A673 (cell line): ENCODE results near the gene RPS6KA3. TPM values are rescaled to one million over a fixed set of nuclear protein-coding genes. Genes with fewer than 3 reads are reported as not detected.

Source experiments
- BruUV-seq: library from RNA; stranded (reverse); fragments of 400-500 nt; replicated peaks from 2 replicates; lab custom pipeline; 2021; lab: Mats Ljungman, UMichigan
- CTCF ChIA-PET: fragments of 300-600 bp; sonication (Branson Sonifier 250); formaldehyde crosslinking; loops from one replicate; lab custom pipeline; 2022; ENCODE audit warnings: antibody characterized with exemption; lab: Charles Lee
- POLR2A ChIA-PET: fragments of 300-600 bp; sonication (Branson Sonifier 250); formaldehyde crosslinking; loops from one replicate; lab custom pipeline; 2022; ENCODE audit warnings: antibody characterized with exemption; ENCODE audit not compliant: low non-redundant PET; lab: Charles Lee
- DNase-seq: peaks from one replicate; pipeline ENCODE4 v3.0.0-alpha.2; 2015; ENCODE audit warnings: low spot score
- H3K27ac ChIP-seq: fragments of 200-600 bp; sonication (generic); 2 replicates; pipeline ENCODE4 v1.5.1; 2016; ENCODE audit warnings: mixed run types, low read depth, mild to moderate bottlenecking, mixed read lengths, antibody characterized with exemption, low read length; ENCODE audit not compliant: poor library complexity, severe bottlenecking
- H3K27me3 ChIP-seq: fragments of 200-600 bp; sonication (generic); replicated peaks from 2 replicates; pipeline ENCODE4 v1.6.1; 2017; ENCODE audit warnings: mixed run types, low read depth, mild to moderate bottlenecking, mixed read lengths, antibody characterized with exemption, low read length; ENCODE audit not compliant: insufficient read depth, poor library complexity
- H3K36me3 ChIP-seq: fragments of 200-600 bp; sonication (generic); 2 replicates; pipeline ENCODE4 v1.6.1; 2016; ENCODE audit warnings: mixed run types, mild to moderate bottlenecking, mixed read lengths, antibody characterized with exemption, low read length; ENCODE audit not compliant: insufficient read depth, poor library complexity, severe bottlenecking
- H3K4me1 ChIP-seq: fragments of 200-600 bp; sonication (generic); 2 replicates; pipeline ENCODE4 v1.6.1; 2017; ENCODE audit warnings: mixed run types, mild to moderate bottlenecking, mixed read lengths, antibody characterized with exemption, low read length; ENCODE audit not compliant: insufficient read depth, poor library complexity, severe bottlenecking
- H3K4me3 ChIP-seq: fragments of 200-600 bp; sonication (generic); 2 replicates; pipeline ENCODE4 v1.5.1; 2016; ENCODE audit warnings: low read depth, mixed run types, mild to moderate bottlenecking, mixed read lengths, low read length; ENCODE audit not compliant: poor library complexity, severe bottlenecking
- H3K9me3 ChIP-seq: fragments of 200-600 bp; sonication (generic); 2 replicates; pipeline ENCODE4 v1.6.1; 2016; ENCODE audit warnings: mixed run types, low read depth, mild to moderate bottlenecking, mixed read lengths, antibody characterized with exemption, low read length; ENCODE audit not compliant: poor library complexity, severe bottlenecking
- EZH2 ChIP-seq: fragments of 200-600 bp; sonication (generic); IDR thresholded peaks from 2 replicates; pipeline ENCODE4 v1.6.1; 2017; ENCODE audit warnings: borderline replicate concordance, low read depth, mild to moderate bottlenecking, mixed read lengths, antibody characterized with exemption, low read length; ENCODE audit not compliant: poor library complexity, severe bottlenecking
- intact Hi-C: fragments of 100-400 bp; cut with micrococcal nuclease; formaldehyde crosslinking; loops from one replicate; pipeline ENCODE4 v1.10.0; 2022; ENCODE audit not compliant: unreplicated experiment
- total RNA-seq: library from RNA; stranded (reverse); gene quantifications from 2 replicates; pipeline ENCODE4 v1.2.3, GENCODE V29; 2021
- TF ChIP-seq, protein P1 (sequence below): fragments of 300-800, 200-600 bp; sonication (generic); conservative IDR thresholded peaks from 2 replicates; pipeline ENCODE4 v1.5.1; 2017; ENCODE audit warnings: low read depth, mild to moderate bottlenecking, antibody characterized with exemption, low read length, moderate library complexity, mixed read lengths

The RPS6KA3 gene
- total RNA-seq, 1 experiment from 2014 or later, result 33.6 TPM

DNA sequence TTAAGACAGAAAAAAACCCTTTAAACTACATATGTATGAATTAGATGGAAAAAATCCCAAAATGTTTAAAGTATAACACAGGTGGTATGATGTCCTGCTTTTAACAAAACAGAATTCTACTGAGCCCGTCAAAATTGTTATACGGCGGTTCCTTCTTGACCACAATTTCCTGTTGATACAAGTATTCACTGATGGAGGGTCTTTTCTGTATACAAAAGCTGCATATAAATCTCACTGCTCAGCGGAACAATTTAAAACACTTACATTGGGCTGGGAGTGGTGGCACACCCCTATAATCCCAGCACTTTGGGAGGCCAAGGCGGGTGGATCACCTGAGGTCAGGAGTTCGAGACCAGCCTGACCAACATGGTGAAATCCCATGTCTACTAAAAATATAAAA, 62.4 kb downstream of the RPS6KA3 start:
- BruUV-seq, result no TSS peak
- DNase-seq, result no peak
- ChIA-PET CTCF (no interaction called here), POLR2A (no interaction called here)
- Histone ChIP-seq H3K27me3 (peaks cover 3% of the 10 kb centered on the region), H3K9me3 (no peaks in the 10 kb centered on the region), H3K4me3 (no peak overlapping the region), H3K4me1 (no peaks in the 10 kb centered on the region), H3K27ac (no peak overlapping the region), H3K36me3 (peaks cover 2% of the 10 kb centered on the region)
- TF ChIP-seq EZH2, result no peak
- TF ChIP-seq, protein P1, sequence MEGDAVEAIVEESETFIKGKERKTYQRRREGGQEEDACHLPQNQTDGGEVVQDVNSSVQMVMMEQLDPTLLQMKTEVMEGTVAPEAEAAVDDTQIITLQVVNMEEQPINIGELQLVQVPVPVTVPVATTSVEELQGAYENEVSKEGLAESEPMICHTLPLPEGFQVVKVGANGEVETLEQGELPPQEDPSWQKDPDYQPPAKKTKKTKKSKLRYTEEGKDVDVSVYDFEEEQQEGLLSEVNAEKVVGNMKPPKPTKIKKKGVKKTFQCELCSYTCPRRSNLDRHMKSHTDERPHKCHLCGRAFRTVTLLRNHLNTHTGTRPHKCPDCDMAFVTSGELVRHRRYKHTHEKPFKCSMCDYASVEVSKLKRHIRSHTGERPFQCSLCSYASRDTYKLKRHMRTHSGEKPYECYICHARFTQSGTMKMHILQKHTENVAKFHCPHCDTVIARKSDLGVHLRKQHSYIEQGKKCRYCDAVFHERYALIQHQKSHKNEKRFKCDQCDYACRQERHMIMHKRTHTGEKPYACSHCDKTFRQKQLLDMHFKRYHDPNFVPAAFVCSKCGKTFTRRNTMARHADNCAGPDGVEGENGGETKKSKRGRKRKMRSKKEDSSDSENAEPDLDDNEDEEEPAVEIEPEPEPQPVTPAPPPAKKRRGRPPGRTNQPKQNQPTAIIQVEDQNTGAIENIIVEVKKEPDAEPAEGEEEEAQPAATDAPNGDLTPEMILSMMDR, result no peak
- intact Hi-C loops, result no loop called here

DNA sequence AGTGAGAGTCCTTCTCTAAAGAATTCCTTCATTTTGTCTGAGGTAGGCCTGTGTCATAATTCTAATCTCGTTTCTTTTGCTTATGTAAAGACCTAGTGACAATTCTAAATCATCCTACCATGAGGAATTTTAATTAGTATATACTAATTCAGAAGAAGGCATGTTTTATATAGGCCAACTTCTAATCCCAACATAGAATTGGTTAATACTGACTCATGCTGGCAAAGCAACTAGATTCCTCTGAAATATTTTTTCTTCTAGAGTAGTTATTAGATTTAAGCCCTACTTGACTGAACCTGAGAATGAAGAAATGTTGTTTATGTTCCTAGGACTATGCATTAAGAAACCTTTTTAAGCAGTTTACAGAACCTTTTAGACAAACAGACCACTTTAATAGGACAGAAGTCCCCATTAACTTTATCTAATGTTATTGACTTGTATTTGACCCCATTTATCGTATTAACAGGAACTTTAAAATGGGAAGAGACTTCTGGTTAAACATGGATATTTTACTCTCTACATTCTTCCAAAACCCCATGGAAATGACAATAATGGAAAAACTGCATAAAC, 69.0 kb downstream of the RPS6KA3 start:
- ChIA-PET CTCF (no interaction called here), POLR2A (no interaction called here)
- intact Hi-C loops, result no loop called here
- Histone ChIP-seq H3K27ac (no peak overlapping the region), H3K4me3 (no peak overlapping the region), H3K9me3 (no peaks in the 10 kb centered on the region), H3K4me1 (no peaks in the 10 kb centered on the region), H3K36me3 (peaks cover 3% of the 10 kb centered on the region), H3K27me3 (no peaks in the 10 kb centered on the region)
- no peak for TF ChIP-seq EZH2
- TF ChIP-seq, protein P1, result no peak
- DNase-seq, result peak; percentile 16
- no TSS peak for BruUV-seq

DNA sequence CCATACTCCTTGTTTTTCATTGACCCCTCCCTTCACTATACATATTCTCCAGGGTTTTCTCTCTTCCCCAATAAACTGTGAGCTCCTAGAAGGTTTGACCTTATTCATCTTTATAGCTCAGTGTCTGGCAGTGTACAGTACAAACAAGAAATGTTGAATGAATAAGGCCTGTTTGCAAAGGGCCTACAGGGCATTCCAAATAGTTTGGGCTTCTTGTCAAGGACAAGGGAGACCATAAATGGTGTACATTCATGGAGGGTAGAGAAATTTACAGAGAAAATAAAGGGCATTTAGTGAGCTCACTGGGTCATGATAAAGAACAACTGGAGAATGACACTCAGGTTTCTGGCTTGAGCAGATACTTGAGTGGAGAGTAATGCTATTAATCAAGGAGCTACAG, 77.5 kb downstream of the RPS6KA3 start:
- CTCF ChIA-PET, result no interaction called here
- intact Hi-C loops, result no loop called here
- BruUV-seq, result no TSS peak

More for the DNA sequence above, 77.5 kb downstream of the RPS6KA3 start:
- no peak for DNase-seq
- no peak overlapping the region for H3K27ac ChIP-seq
- H3K9me3 ChIP-seq, result no peaks in the 10 kb centered on the region
- TF ChIP-seq EZH2, result no peak
- TF ChIP-seq, protein P1, result no peak
- peaks cover 3% of the 10 kb centered on the region for H3K36me3 ChIP-seq
- H3K4me3 ChIP-seq, result no peak overlapping the region
- POLR2A ChIA-PET, result no interaction called here
- H3K27me3 ChIP-seq, result peaks cover 14% of the 10 kb centered on the region
- no peaks in the 10 kb centered on the region for H3K4me1 ChIP-seq
